NB4 (cell line): ENCODE measurements around the gene TSPYL4.

Source experiments
- DNase-seq: peaks from one replicate; pipeline ENCODE4 v3.0.0; 2010; ENCODE audit warnings: low read depth
- H3K4me3 ChIP-seq: one replicate; pipeline ENCODE4 v1.5.1; 2011; ENCODE audit warnings: mild to moderate bottlenecking, low read depth, low read length, moderate library complexity
- MYC ChIP-seq: IDR thresholded peaks from 2 replicates; pipeline ENCODE4 v1.6.1; 2011; ENCODE audit warnings: low read depth, low read length
- POLR2A ChIP-seq: IDR thresholded peaks from 2 replicates; pipeline ENCODE4 v1.6.1; 2011; ENCODE audit warnings: mild to moderate bottlenecking; ENCODE audit not compliant: insufficient read length; ENCODE audit errors: extremely low read depth
- TF ChIP-seq, protein P1 (sequence below): IDR thresholded peaks from 2 replicates; pipeline ENCODE4 v1.6.1; 2011; ENCODE audit warnings: low read depth, low read length
- TF ChIP-seq, protein P2 (sequence below): IDR thresholded peaks from one replicate; pipeline ENCODE4 v1.5.1; 2012; ENCODE audit warnings: low read depth, low read length

Gene TSPYL4

DNA sequence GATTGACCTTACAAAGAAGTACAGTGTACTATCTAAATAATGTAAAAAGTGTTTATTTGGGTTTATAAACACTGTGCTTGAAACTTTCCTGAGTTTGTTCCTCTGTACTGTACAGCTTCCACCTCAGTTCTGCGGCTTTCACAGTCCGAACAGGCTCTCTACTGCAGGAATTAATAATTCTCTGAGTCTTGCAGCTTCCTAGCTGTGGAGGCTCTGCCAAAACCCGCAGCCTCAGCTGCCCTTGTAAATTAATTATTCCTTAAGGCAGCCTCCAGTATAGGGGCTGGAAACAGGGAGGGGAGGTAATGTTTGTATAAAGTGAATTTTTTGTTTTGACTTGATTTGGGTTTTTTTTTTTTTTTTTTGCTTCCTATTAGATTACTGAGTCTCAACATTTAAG lies 19.2 kb downstream of the TSPYL4 start:
- H3K4me3 ChIP-seq = no peak overlapping the region
- no peak for DNase-seq
- TF ChIP-seq, protein P1, sequence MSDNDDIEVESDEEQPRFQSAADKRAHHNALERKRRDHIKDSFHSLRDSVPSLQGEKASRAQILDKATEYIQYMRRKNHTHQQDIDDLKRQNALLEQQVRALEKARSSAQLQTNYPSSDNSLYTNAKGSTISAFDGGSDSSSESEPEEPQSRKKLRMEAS = no peak
- TF ChIP-seq, protein P2, sequence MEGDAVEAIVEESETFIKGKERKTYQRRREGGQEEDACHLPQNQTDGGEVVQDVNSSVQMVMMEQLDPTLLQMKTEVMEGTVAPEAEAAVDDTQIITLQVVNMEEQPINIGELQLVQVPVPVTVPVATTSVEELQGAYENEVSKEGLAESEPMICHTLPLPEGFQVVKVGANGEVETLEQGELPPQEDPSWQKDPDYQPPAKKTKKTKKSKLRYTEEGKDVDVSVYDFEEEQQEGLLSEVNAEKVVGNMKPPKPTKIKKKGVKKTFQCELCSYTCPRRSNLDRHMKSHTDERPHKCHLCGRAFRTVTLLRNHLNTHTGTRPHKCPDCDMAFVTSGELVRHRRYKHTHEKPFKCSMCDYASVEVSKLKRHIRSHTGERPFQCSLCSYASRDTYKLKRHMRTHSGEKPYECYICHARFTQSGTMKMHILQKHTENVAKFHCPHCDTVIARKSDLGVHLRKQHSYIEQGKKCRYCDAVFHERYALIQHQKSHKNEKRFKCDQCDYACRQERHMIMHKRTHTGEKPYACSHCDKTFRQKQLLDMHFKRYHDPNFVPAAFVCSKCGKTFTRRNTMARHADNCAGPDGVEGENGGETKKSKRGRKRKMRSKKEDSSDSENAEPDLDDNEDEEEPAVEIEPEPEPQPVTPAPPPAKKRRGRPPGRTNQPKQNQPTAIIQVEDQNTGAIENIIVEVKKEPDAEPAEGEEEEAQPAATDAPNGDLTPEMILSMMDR = no peak
- TF ChIP-seq MYC = no peak
- TF ChIP-seq POLR2A = no peak

DNA sequence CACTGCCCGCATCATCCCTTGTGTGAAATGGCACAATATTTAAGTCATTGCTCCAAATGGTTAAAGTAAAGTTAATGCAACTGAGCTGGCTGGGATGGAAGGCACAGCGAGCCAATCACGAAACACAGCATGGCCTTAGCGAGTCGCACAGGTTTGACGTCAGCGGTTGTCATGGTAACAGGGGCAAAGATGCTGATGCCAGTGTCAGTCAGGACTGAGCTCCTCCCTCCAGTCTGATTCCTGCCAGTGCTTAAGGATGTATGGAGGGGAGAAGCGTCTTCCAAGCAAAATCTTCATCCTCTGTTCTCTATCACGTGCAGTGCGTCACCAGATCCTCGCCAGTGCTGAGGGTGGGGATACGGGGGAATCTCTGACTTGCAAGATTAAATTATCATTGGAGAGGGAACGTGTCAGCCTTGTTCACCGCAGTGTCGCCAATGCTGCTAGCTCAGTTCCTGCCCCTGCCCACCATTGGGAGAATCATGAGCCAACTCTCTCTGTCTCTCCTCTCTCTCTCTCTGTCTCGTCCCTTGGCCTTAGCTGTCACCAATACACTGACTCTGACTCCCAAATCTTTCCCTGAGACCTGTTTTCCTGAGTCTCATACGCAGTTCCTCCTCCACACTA lies 24.5 kb downstream of the TSPYL4 start:
- TF ChIP-seq MYC (no peak), POLR2A (no peak)
- TF ChIP-seq, protein P2 = no peak
- TF ChIP-seq, protein P1 = no peak

DNA sequence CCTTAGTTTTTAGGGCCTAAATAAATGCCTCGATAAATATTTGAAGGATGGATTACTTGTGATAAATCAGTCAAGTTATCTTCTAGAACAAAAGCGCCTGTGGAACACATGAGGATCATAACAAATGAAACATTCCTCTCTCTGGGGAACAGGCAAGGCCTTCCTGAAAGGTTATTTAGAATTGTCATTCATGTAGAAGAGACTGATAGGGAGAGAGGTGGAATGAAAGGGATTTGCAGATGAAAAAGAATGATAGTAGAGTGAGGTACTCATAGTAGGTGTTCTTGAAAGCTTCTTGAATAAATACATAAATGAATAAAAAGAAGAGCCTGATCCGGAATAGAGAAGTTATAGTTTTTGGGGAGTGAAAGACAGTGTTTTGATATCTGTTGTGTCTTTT lies 30.5 kb downstream of the TSPYL4 start:
- TF ChIP-seq, protein P1 = no peak
- no peak for TF ChIP-seq MYC
- TF ChIP-seq, protein P2 = no peak
- TF ChIP-seq POLR2A = no peak
- H3K4me3 ChIP-seq = no peak overlapping the region
- DNase-seq = no peak

More for the DNA sequence above, 24.5 kb downstream of the TSPYL4 start:
- no peak for DNase-seq
- no peak overlapping the region for H3K4me3 ChIP-seq

DNA sequence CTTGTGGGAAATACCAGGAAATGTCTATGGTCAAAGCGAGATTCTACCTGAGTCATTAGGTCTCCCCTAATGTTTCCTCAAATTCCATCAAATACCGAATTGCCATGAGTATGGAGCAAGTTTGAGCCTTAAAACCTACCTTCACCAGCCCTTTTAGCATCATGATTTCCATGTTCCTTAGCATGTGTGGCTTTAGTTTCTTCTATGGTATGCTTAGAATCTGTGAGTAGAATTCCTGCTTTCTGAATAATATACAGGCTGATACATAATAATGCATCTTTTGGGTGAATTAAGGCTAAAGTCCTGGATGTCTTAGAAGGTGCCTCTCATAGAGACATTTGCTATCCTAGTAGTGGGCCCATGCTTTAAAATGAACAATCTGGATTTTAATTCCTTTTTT lies 32.0 kb downstream of the TSPYL4 start:
- DNase-seq = no peak
- TF ChIP-seq, protein P2 = no peak
- TF ChIP-seq, protein P1 = no peak
- no peak for TF ChIP-seq MYC
- no peak for TF ChIP-seq POLR2A
- no peak overlapping the region for H3K4me3 ChIP-seq

DNA sequence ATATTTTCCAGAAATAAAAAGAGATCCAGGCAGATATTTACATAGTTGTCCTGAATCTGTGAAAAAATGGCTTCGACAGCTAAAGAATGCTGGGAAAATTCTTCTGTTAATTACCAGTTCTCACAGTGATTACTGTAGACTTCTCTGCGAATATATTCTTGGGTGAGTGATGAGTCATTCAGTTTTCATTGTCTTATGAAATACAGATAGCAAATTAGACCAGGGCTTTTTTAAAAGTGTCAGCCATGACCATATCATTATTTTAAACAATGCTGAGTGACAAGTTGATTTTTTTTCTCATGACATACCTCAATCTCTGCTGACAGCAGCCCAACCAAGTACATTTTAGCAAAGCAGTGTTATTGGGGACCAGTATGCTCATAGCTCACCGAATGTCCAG lies 32.8 kb downstream of the TSPYL4 start:
- TF ChIP-seq, protein P1 = no peak
- TF ChIP-seq, protein P2 = no peak
- TF ChIP-seq MYC = no peak
- no peak for TF ChIP-seq POLR2A
- H3K4me3 ChIP-seq = no peak overlapping the region
- DNase-seq = peak; percentile 47
